ENCODE measurements around the gene SPIB. TPM values are rescaled to one million over a fixed set of nuclear protein-coding genes. Genes with fewer than 3 reads are reported as not detected.
A peak's percentile ranks its signal among the peaks of the same experiment; 100 is the strongest.

Gene SPIB
- total RNA-seq, 2 donors from 2014 or later: 0.11 to 2.6 TPM

DNA sequence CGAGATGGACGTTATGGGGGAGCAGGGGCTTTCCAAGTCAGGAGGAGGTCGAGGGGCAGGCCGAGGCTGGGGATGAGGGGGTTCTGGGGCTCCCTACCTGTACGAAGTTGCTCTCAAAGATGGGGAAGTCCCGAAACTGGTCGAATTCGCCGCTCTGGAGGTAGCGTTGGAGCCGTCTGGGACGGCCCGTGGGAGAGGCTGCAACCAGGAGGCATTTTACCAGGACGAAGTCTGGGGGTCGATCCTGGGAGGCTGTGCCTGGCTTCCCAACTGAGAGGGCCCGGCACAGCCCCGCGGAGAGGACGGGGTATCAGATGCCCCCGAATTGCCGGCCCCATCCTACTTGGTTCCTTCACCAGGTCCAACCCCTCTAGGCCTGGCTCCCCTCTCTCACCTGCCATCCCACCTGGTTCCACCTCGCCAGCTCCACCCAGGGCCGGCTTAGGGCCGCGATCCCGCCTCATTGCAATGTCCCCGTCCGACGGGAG is 57.0 kb downstream of the SPIB start:
- Histone ChIP-seq H3K4me1 (ENCODE audit: control insufficient read depth, insufficient read depth, low read length) (no peaks in the 10 kb centered on the region), H3K4me3 (ENCODE audit: low read length) (peak overlapping the region; percentile 91), H3K27me3 (ENCODE audit: control insufficient read depth, insufficient read depth, low read length, poor library complexity, severe bottlenecking) (no peaks in the 10 kb centered on the region), H3K9ac (ENCODE audit: extremely low read depth, low read length, poor library complexity, severe bottlenecking) (no peak overlapping the region), H3K36me3 (ENCODE audit: control insufficient read depth, insufficient read depth, low read length) (peaks cover 20% of the 10 kb centered on the region), H3K9me3 (ENCODE audit: control insufficient read depth, low read length) (peaks cover 23% of the 10 kb centered on the region), H3K27ac (ENCODE audit: low read depth, low read length) (no peak overlapping the region)
- peaks cover 32% of the 10 kb centered on the region for H3K36me3 Mint-ChIP-seq (ENCODE audit: low read depth)
- 80 to 81% methylated on average over 28 to 29 of the region's 29 CpGs for WGBS, 2 experiments (ENCODE audit: insufficient coverage in 1 of 2, insufficient read length in 1 of 2)
- H3K27ac Mint-ChIP-seq: peak overlapping the region; percentile 99
- H3K4me3 Mint-ChIP-seq: peak overlapping the region; percentile 98
- DNase-seq: no peak
- H3K27me3 Mint-ChIP-seq (ENCODE audit: insufficient read depth): peaks cover 5% of the 10 kb centered on the region
- peaks cover 3% of the 10 kb centered on the region for H3K4me1 Mint-ChIP-seq
- H3K9me3 Mint-ChIP-seq: peaks cover 26% of the 10 kb centered on the region
- TF ChIP-seq, protein P1, sequence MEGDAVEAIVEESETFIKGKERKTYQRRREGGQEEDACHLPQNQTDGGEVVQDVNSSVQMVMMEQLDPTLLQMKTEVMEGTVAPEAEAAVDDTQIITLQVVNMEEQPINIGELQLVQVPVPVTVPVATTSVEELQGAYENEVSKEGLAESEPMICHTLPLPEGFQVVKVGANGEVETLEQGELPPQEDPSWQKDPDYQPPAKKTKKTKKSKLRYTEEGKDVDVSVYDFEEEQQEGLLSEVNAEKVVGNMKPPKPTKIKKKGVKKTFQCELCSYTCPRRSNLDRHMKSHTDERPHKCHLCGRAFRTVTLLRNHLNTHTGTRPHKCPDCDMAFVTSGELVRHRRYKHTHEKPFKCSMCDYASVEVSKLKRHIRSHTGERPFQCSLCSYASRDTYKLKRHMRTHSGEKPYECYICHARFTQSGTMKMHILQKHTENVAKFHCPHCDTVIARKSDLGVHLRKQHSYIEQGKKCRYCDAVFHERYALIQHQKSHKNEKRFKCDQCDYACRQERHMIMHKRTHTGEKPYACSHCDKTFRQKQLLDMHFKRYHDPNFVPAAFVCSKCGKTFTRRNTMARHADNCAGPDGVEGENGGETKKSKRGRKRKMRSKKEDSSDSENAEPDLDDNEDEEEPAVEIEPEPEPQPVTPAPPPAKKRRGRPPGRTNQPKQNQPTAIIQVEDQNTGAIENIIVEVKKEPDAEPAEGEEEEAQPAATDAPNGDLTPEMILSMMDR (conservative IDR thresholded peaks at IDR 0.05): no peak

DNA sequence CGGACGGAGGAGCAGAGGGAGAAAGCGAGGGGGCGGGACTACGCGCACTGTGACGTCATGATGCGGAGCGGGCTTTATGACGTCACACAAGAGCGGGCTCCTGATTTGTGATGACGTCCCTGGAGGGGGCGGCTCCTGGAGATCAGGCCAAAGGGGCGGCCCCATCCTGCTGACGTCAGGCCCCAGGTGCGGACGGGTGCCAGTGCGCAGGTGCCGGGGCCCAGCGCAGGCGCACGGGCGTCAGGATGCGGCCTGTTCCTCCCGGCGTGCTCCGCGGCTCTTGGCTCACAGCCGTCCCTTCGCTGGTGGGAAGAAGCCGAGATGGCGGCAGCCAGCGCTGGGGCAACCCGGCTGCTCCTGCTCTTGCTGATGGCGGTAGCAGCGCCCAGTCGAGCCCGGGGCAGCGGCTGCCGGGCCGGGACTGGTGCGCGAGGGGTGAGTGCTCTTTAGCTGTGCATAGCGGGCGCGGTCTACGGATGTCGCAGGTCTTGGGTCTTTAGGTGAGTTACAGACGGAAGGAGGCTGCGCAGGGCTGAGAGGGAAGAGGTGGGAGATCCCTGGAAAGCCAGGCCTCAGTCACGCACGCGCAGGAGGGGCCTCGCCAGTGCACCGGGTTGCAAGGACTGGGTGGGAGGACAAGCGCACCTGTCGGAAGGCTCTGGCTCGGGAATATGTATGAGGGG is 57.6 kb downstream of the SPIB start, which contains the start of the genes EMC10 and GARIN5A:
Gene EMC10, plus strand, starts transcription at position 284 of the 683 bp plus-strand sequence. Its CDS starts 38 bp downstream, at position 322.
Gene GARIN5A, minus strand, starts transcription at position 625 of the 683 bp plus-strand sequence. Its CDS starts 460 bp downstream, at position 165.
- Histone ChIP-seq H3K4me1 (ENCODE audit: control insufficient read depth, insufficient read depth, low read length) (no peaks in the 10 kb centered on the region), H3K27ac (ENCODE audit: low read depth, low read length) (peak within 1 kb of the TSS; percentile 91), H3K27me3 (ENCODE audit: control insufficient read depth, insufficient read depth, low read length, poor library complexity, severe bottlenecking) (no peaks in the 10 kb centered on the region), H3K9me3 (ENCODE audit: control insufficient read depth, low read length) (peaks cover 22% of the 10 kb centered on the region), H3K36me3 (ENCODE audit: control insufficient read depth, insufficient read depth, low read length) (peaks cover 20% of the 10 kb centered on the region), H3K4me3 (ENCODE audit: low read length) (peak within 1 kb of the TSS; percentile 91), H3K9ac (ENCODE audit: extremely low read depth, low read length, poor library complexity, severe bottlenecking) (peak within 1 kb of the TSS; percentile 85)
- Mint-ChIP-seq H3K4me1 (peaks cover 3% of the 10 kb centered on the region), H3K36me3 (ENCODE audit: low read depth) (peaks cover 37% of the 10 kb centered on the region), H3K27me3 (ENCODE audit: insufficient read depth) (peaks cover 5% of the 10 kb centered on the region), H3K27ac (peak within 1 kb of the TSS; percentile 99), H3K4me3 (peak within 1 kb of the TSS; percentile 98), H3K9me3 (peaks cover 26% of the 10 kb centered on the region)
- peak; percentile 98 for DNase-seq
- WGBS, 2 experiments (ENCODE audit: insufficient coverage in 1 of 2, insufficient read length in 1 of 2): 8 to 14% methylated on average over 30 to 58 of the region's 58 CpGs
- TF ChIP-seq, protein P1 (conservative IDR thresholded peaks at IDR 0.05): no peak

DNA sequence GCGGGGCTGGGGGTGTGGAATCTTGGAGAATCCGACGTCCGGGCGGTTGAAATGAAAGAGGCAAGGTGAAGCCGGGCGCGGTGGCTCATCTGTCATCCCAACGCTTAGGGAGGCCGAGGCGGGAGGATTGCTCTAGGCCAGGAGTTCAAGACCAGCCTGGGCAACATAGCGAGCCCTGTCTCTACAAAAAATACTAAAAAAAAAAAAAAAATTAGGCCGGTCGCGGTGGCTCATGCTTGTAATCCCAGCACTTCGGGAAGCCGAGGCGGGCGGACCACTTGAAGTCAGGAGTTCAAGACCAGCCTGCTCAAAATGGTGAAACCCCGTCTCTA is 58.1 kb downstream of the SPIB start:
- Mint-ChIP-seq H3K36me3 (ENCODE audit: low read depth) (peaks cover 39% of the 10 kb centered on the region), H3K4me3 (peak overlapping the region; percentile 98), H3K9me3 (peaks cover 26% of the 10 kb centered on the region), H3K27me3 (ENCODE audit: insufficient read depth) (peaks cover 5% of the 10 kb centered on the region), H3K27ac (peak overlapping the region; percentile 99), H3K4me1 (peaks cover 3% of the 10 kb centered on the region)
- no peak for DNase-seq
- Histone ChIP-seq H3K4me1 (ENCODE audit: control insufficient read depth, insufficient read depth, low read length) (no peaks in the 10 kb centered on the region), H3K9ac (ENCODE audit: extremely low read depth, low read length, poor library complexity, severe bottlenecking) (peak overlapping the region; percentile 85), H3K27me3 (ENCODE audit: control insufficient read depth, insufficient read depth, low read length, poor library complexity, severe bottlenecking) (no peaks in the 10 kb centered on the region), H3K4me3 (ENCODE audit: low read length) (peak overlapping the region; percentile 91), H3K27ac (ENCODE audit: low read depth, low read length) (peak overlapping the region; percentile 91), H3K36me3 (ENCODE audit: control insufficient read depth, insufficient read depth, low read length) (peaks cover 20% of the 10 kb centered on the region), H3K9me3 (ENCODE audit: control insufficient read depth, low read length) (peaks cover 17% of the 10 kb centered on the region)
- TF ChIP-seq, protein P1 (conservative IDR thresholded peaks at IDR 0.05): no peak
- 3 to 30% methylated on average over 10 to 20 of the region's 20 CpGs for WGBS, 2 experiments (ENCODE audit: insufficient coverage in 1 of 2, insufficient read length in 1 of 2)
